Fibroblast of lung (primary cell): ENCODE results near the gene SDK1. TPM values are rescaled to one million over a fixed set of nuclear protein-coding genes. Genes with fewer than 3 reads are reported as not detected.

Experiments
- DNase-seq, 2 donors: peaks; one replicate each; pipeline versions ENCODE4 v3.0.0 to v3.0.0-alpha.2; 2010; ENCODE audit warnings: low read depth in 2 of 2
- H2AFZ ChIP-seq: 2 replicates; pipeline ENCODE4 v1.5.1; 2012; ENCODE audit warnings: low read length, control low read depth, inconsistent platforms
- H3K27ac ChIP-seq: 2 replicates; pipeline ENCODE4 v1.5.1; 2011; ENCODE audit warnings: low read length, control low read depth; ENCODE audit not compliant: insufficient read depth
- H3K27me3 ChIP-seq: 2 replicates; pipeline ENCODE4 v1.5.1; 2011; ENCODE audit warnings: mild to moderate bottlenecking, low read length; ENCODE audit not compliant: control insufficient read depth, insufficient read depth
- H3K36me3 ChIP-seq: 2 replicates; pipeline ENCODE4 v1.5.1; 2011; ENCODE audit warnings: low read length; ENCODE audit not compliant: control insufficient read depth, insufficient read depth
- H3K4me1 ChIP-seq: 2 replicates; pipeline ENCODE4 v1.5.1; 2011; ENCODE audit warnings: low read length; ENCODE audit not compliant: control insufficient read depth, insufficient read depth; ENCODE audit errors: extremely low read depth
- H3K4me2 ChIP-seq: 2 replicates; pipeline ENCODE4 v1.5.1; 2011; ENCODE audit warnings: low read length, control low read depth; ENCODE audit not compliant: insufficient read depth; ENCODE audit errors: extremely low read depth
- H3K4me3 ChIP-seq, 4 experiments: fragments of 200-600 bp in 1 of 4; sonication (generic) in 1 of 4; replicated peaks in 1 of 4; 2 replicates each; pipeline ENCODE4 v1.5.1; 2011 to 2016; ENCODE audit warnings: low read length in 4 of 4, low read depth in 3 of 4, mild to moderate bottlenecking in 3 of 4, control low read depth in 2 of 4, inconsistent platforms in 1 of 4, mixed read lengths in 1 of 4; ENCODE audit not compliant: insufficient read depth in 1 of 4; ENCODE audit errors: control extremely low read depth in 1 of 4
- H3K79me2 ChIP-seq: 2 replicates; pipeline ENCODE4 v1.5.1; 2012; ENCODE audit warnings: mild to moderate bottlenecking, low read length, inconsistent platforms; ENCODE audit not compliant: control insufficient read depth, insufficient read depth
- H3K9ac ChIP-seq: 2 replicates; pipeline ENCODE4 v1.5.1; 2011; ENCODE audit warnings: mild to moderate bottlenecking, low read length, control low read depth; ENCODE audit not compliant: insufficient read depth
- H3K9me3 ChIP-seq: 2 replicates; pipeline ENCODE4 v1.5.1; 2012; ENCODE audit warnings: low read depth, low read length; ENCODE audit not compliant: control insufficient read depth, insufficient read depth
- H4K20me1 ChIP-seq: 2 replicates; pipeline ENCODE4 v1.5.1; 2011; ENCODE audit warnings: low read length; ENCODE audit not compliant: control insufficient read depth, insufficient read depth; ENCODE audit errors: extremely low read depth
- EZH2 ChIP-seq: IDR thresholded peaks from 2 replicates; pipeline ENCODE4 v1.5.1; 2012; ENCODE audit warnings: low read length, control low read depth, mild to moderate bottlenecking; ENCODE audit errors: missing control alignments
- polyA plus RNA-seq, 2 donors: library from polyadenylated mRNA; depleted of rRNA in 1 of 2; stranded (reverse) in 1 of 2; unstranded in 1 of 2; fragments of >200 nt; gene quantifications; 2 replicates each; pipeline ENCODE4 v1.2.1, GENCODE V29; 2011 to 2012; ENCODE audit warnings: missing spikeins in 1 of 2
- total RNA-seq: library from RNA; depleted of rRNA; stranded (reverse); fragments of >200 nt; gene quantifications from 2 replicates; pipeline ENCODE4 v1.2.1, GENCODE V29; 2014
- TF ChIP-seq, protein P1 (sequence below), 2 donors: IDR thresholded peaks in 1 of 2; conservative IDR thresholded peaks in 1 of 2; 1 replicate in 1 of 2; 2 replicates in 1 of 2; pipeline ENCODE4 v1.5.1; 2011 to 2012; ENCODE audit warnings: low read length in 2 of 2, control low read depth in 1 of 2, inconsistent platforms in 1 of 2, low read depth in 1 of 2, mild to moderate bottlenecking in 1 of 2

The SDK1 gene
- total and polyA plus RNA-seq, 2 donors (not counting 1 experiment from before 2014, with no cell fraction given): 1.0 to 8.6 TPM

DNA sequence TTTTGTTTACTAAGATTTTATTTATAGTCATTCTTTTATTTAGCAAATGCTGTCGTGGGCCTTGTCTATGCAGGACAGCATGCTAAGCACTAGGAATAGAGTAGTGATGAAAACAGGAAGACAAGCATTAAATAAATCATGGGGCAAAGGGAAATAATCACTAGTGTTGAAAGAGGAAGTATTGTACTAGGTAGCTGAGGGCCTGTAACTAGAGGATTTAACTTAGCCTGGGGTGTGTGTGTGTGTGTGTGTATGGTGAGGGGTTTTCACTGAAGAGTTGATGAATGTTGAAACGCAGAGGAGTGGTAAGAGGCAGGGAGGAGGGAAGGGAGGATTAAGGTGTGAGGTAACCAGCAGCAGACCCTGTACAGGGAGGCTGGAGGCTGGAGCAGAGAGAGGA lies 446.4 kb downstream of the SDK1 start:
- TF ChIP-seq EZH2: no peak
- TF ChIP-seq, protein P1, sequence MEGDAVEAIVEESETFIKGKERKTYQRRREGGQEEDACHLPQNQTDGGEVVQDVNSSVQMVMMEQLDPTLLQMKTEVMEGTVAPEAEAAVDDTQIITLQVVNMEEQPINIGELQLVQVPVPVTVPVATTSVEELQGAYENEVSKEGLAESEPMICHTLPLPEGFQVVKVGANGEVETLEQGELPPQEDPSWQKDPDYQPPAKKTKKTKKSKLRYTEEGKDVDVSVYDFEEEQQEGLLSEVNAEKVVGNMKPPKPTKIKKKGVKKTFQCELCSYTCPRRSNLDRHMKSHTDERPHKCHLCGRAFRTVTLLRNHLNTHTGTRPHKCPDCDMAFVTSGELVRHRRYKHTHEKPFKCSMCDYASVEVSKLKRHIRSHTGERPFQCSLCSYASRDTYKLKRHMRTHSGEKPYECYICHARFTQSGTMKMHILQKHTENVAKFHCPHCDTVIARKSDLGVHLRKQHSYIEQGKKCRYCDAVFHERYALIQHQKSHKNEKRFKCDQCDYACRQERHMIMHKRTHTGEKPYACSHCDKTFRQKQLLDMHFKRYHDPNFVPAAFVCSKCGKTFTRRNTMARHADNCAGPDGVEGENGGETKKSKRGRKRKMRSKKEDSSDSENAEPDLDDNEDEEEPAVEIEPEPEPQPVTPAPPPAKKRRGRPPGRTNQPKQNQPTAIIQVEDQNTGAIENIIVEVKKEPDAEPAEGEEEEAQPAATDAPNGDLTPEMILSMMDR (conservative IDR thresholded peaks at IDR 0.05 in 1 of 2, IDR thresholded peaks at IDR 0.05 in 1 of 2; ENCODE audit: low read depth in 1 of 2, low read length in 2 of 2): no peak
- DNase-seq: no peak
- Histone ChIP-seq H4K20me1 (no peaks in the 10 kb centered on the region), H3K9me3 (no peaks in the 10 kb centered on the region), H3K9ac (no peak overlapping the region), H2AFZ (no peak overlapping the region), H3K27ac (no peak overlapping the region), H3K79me2 (no peaks in the 10 kb centered on the region), H3K4me2 (no peak overlapping the region), H3K36me3 (no peaks in the 10 kb centered on the region), H3K27me3 (no peaks in the 10 kb centered on the region), H3K4me1 (no peaks in the 10 kb centered on the region), H3K4me3 (no peak overlapping the region)

DNA sequence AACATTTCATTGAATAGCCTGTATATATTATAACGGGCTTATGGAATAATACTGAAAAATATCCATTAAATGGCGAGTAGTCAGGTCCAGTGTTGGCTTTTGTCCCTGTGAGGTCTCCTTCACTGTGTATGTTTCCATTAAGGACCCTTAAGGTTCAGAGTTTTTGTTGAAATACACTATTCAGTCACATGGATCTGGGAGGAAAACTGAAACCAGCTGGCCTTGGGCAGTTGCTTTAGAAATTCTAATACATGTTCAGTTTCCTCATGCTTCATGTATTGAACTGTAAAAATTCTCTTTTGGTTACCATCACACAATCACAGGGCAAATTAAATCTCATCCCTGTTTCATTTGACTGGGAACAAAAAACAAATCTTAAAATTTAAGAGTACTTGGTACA lies 447.3 kb downstream of the SDK1 start:
- H2AFZ ChIP-seq: no peak overlapping the region
- no peaks in the 10 kb centered on the region for H3K36me3 ChIP-seq
- no peak overlapping the region for H3K27ac ChIP-seq
- TF ChIP-seq EZH2: no peak
- TF ChIP-seq, protein P1 (conservative IDR thresholded peaks at IDR 0.05 in 1 of 2, IDR thresholded peaks at IDR 0.05 in 1 of 2; ENCODE audit: low read depth in 1 of 2, low read length in 2 of 2): no peak
- H3K9me3 ChIP-seq: no peaks in the 10 kb centered on the region
- H3K4me2 ChIP-seq: no peak overlapping the region
- no peaks in the 10 kb centered on the region for H3K4me1 ChIP-seq
- DNase-seq: peak in 1 of 2 donors; percentile 14
- H4K20me1 ChIP-seq: no peaks in the 10 kb centered on the region
- no peaks in the 10 kb centered on the region for H3K27me3 ChIP-seq
- H3K79me2 ChIP-seq: no peaks in the 10 kb centered on the region
- no peak overlapping the region for H3K9ac ChIP-seq
- no peak overlapping the region for H3K4me3 ChIP-seq

DNA sequence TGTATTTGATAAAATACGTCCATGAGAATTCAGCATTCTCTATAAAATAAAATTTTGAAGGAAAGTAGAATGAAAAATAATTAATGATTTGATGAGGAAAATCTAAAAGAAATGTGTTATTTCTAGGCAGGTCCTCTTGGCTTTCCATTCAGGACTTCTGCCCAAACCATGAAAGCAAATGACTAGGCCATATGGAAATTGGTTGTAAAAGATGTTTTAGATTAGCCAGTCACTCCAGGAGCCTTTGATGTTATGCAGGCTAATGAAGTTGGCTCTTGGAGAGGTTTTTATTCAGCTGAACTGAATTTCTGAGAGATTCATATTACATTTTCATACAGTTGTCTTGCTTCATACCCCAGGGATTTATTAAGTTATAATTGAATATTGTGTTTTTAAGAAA lies 452.8 kb downstream of the SDK1 start:
- Histone ChIP-seq H3K27me3 (no peaks in the 10 kb centered on the region), H3K27ac (no peak overlapping the region), H3K9ac (no peak overlapping the region), H2AFZ (no peak overlapping the region), H4K20me1 (no peaks in the 10 kb centered on the region), H3K36me3 (no peaks in the 10 kb centered on the region), H3K4me1 (no peaks in the 10 kb centered on the region), H3K79me2 (no peaks in the 10 kb centered on the region), H3K9me3 (no peaks in the 10 kb centered on the region), H3K4me3 (no peak overlapping the region), H3K4me2 (no peak overlapping the region)
- peak in 1 of 2 donors; percentile 4 for DNase-seq
- TF ChIP-seq EZH2: no peak
- TF ChIP-seq, protein P1 (conservative IDR thresholded peaks at IDR 0.05 in 1 of 2, IDR thresholded peaks at IDR 0.05 in 1 of 2; ENCODE audit: low read depth in 1 of 2, low read length in 2 of 2): no peak
